Activated naive CD8-positive, alpha-beta T cell treated with anti-CD3 and anti-CD28 coated beads for 36 hours (primary cell): ENCODE data around the gene ERC2. TPM values are rescaled to one million over a fixed set of nuclear protein-coding genes. Genes with fewer than 3 reads are reported as not detected.

Experiments used
- DNase-seq: peaks from one replicate; pipeline ENCODE4 v3.0.0; 2021
- H3K27ac Mint-ChIP-seq: one replicate; pipeline ENCODE4 v1.8.0; 2022; ENCODE audit warnings: mild to moderate bottlenecking, moderate library complexity, mixed read lengths
- H3K27me3 Mint-ChIP-seq: one replicate; pipeline ENCODE4 v1.8.0; 2022; ENCODE audit warnings: mild to moderate bottlenecking, mixed read lengths
- H3K36me3 Mint-ChIP-seq: one replicate; pipeline ENCODE4 v1.8.0; 2021; ENCODE audit warnings: mild to moderate bottlenecking, mixed read lengths
- H3K4me1 Mint-ChIP-seq: one replicate; pipeline ENCODE4 v1.8.0; 2021; ENCODE audit warnings: mixed read lengths
- H3K4me3 Mint-ChIP-seq: one replicate; pipeline ENCODE4 v1.8.0; 2022; ENCODE audit warnings: mild to moderate bottlenecking, moderate library complexity, mixed read lengths
- H3K9me3 Mint-ChIP-seq: one replicate; pipeline ENCODE4 v1.8.0; 2022; ENCODE audit warnings: mixed read lengths
- total RNA-seq, 2 experiments: library from RNA; stranded (reverse); gene quantifications; one replicate each; pipeline ENCODE4 v1.2.3, GENCODE V29; 2021

Gene ERC2
- total RNA-seq, 2 experiments from 2014 or later, result not detected

DNA sequence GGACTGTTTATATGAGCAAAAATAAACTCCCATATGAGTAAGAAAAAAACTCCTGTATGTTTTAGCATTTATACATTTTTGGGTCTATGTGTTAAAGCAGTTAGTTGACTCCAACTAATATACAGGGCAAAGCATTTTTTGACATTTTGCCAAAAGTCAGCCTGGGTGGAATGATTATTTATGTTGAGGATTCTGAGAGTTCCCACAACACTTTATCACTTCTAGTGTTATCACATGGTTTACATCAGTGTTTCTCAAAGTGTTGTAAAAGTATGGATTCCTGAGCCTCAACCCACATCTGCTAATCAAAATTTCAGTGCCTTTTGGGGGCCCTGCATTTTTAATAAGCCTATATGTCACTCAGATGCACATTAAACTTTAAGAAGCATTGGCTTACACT is 643.9 kb downstream of the ERC2 start:
- Mint-ChIP-seq H3K4me1 (no peaks in the 10 kb centered on the region), H3K9me3 (peaks cover 4% of the 10 kb centered on the region), H3K36me3 (no peaks in the 10 kb centered on the region), H3K27ac (no peak overlapping the region), H3K27me3 (no peaks in the 10 kb centered on the region), H3K4me3 (no peak overlapping the region)
- no peak for DNase-seq

DNA sequence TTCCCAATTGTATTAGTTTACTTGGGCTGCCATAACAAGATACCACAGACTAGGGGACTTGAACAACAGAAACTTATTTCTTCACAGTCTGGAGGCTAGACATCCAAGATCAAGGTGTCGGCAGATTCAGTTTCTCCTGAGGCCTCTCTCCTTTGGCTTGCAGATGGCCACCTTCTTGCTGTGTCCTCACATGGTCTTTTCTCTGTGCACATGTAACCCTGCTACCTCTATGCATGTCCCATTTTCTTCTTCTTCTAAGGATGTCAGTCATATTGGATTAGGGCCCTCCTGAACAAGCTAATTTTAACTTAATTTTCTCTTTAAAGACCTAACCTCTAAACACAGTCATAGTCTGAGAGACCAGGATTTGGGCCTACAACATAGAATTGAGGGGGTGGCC is 644.4 kb downstream of the ERC2 start:
- no peaks in the 10 kb centered on the region for H3K36me3 Mint-ChIP-seq
- peaks cover 2% of the 10 kb centered on the region for H3K9me3 Mint-ChIP-seq
- H3K27me3 Mint-ChIP-seq, result no peaks in the 10 kb centered on the region
- no peak for DNase-seq
- H3K4me1 Mint-ChIP-seq, result no peaks in the 10 kb centered on the region
- H3K27ac Mint-ChIP-seq, result no peak overlapping the region
- H3K4me3 Mint-ChIP-seq, result no peak overlapping the region

DNA sequence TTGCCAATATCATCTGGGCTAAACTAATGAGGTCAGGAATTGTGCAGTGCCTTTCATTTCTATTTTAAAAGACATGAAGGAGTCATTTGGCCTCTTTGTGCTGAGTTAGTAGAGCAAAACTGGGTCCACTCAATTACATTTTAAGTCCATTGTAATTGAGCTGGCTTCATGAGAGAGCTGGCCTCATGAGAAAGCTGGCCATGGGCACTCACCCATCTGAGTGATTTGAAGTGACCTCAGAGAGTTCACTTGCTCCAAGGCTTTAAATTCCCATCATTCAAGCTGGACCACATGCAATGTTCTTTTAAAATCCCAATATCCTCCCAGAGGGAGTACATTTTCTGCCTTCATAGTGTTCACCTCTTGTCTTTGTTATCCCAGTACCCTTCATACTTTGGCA is 645.3 kb downstream of the ERC2 start:
- H3K4me1 Mint-ChIP-seq, result no peaks in the 10 kb centered on the region
- no peaks in the 10 kb centered on the region for H3K36me3 Mint-ChIP-seq
- DNase-seq, result no peak
- no peaks in the 10 kb centered on the region for H3K27me3 Mint-ChIP-seq
- no peak overlapping the region for H3K4me3 Mint-ChIP-seq
- peaks cover 2% of the 10 kb centered on the region for H3K9me3 Mint-ChIP-seq
- no peak overlapping the region for H3K27ac Mint-ChIP-seq

DNA sequence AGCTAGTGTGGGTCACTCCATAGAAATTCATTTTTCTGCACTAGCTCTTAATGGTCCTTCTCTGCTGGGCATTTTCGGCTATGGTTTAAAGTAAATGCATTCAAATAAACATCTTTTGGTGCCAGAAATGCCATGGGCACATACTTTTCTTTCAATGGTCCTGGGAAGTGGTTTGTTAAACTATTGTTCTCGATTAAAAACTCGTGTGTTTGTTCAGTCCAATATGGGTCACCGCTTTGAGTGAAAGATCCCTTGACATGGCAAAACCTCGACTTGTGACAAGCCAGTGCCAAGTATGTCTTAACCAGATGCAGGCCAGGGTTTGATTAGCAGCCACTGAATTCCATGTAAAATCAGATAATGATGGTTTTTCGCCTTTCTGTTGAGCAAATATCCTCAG is 649.3 kb downstream of the ERC2 start:
- H3K9me3 Mint-ChIP-seq, result no peaks in the 10 kb centered on the region
- no peaks in the 10 kb centered on the region for H3K27me3 Mint-ChIP-seq
- no peak for DNase-seq
- no peak overlapping the region for H3K4me3 Mint-ChIP-seq
- H3K27ac Mint-ChIP-seq, result no peak overlapping the region
- H3K36me3 Mint-ChIP-seq, result no peaks in the 10 kb centered on the region
- H3K4me1 Mint-ChIP-seq, result no peaks in the 10 kb centered on the region

DNA sequence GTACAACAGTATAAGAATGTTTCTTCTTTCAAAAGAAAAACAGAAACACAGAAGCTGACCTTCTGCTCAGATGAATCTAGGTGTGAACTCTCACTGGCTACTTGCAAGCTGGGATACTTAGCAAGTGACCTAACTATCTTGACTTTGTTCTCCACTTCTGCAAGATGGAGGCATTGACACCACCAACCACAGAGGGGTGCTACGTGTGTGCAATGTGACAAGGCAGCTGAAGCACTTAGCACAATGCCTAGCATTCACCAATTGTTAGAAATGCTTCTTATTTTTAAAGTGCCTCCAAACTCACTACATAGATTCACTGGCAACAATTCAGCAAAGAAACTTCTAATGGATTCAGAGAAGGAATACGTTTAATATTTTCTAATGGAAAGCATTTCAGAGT is 649.8 kb downstream of the ERC2 start:
- no peak overlapping the region for H3K27ac Mint-ChIP-seq
- H3K9me3 Mint-ChIP-seq, result no peaks in the 10 kb centered on the region
- no peak for DNase-seq
- H3K4me1 Mint-ChIP-seq, result no peaks in the 10 kb centered on the region
- no peak overlapping the region for H3K4me3 Mint-ChIP-seq
- H3K27me3 Mint-ChIP-seq, result no peaks in the 10 kb centered on the region
- H3K36me3 Mint-ChIP-seq, result no peaks in the 10 kb centered on the region

DNA sequence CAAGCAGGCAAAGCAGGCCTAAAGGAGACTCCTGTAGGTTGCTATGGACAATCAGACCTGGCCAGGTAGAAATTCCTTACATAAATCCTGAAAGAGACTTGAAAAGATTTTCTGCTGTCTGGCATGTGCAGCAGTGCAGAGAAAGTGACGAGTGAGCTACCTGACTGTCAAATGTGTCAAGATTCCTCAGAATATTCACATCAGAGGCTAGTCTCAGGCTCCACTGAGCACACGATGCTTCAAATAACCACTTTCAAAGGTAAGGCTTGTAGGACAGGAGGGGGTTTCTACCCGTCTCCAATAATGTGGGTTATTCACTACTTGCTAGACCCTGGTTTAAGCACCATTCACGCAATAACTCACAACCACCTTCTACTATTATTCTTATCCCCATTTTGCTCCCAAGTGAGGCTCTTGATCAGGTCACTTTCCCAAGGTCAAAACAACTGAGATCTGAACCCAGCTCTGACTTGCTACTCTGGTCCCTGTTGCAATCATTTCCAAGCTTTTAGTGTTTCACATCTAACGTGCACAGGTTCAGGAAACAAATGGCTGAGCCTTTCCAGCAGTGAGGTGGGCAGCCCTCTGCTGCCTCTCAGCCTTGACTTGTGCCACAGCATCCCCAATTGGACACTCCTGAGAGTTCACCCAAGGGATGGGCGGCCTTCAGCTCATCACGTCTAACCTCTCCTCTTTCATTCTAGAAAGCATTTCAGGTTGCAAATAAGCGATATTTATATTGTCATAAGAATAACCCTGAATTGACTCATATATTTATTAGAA is 651.3 kb downstream of the ERC2 start:
- no peak for DNase-seq
- H3K36me3 Mint-ChIP-seq, result no peaks in the 10 kb centered on the region
- H3K4me3 Mint-ChIP-seq, result no peak overlapping the region
- no peaks in the 10 kb centered on the region for H3K4me1 Mint-ChIP-seq
- H3K27me3 Mint-ChIP-seq, result no peaks in the 10 kb centered on the region
- H3K9me3 Mint-ChIP-seq, result no peaks in the 10 kb centered on the region
- H3K27ac Mint-ChIP-seq, result no peak overlapping the region

DNA sequence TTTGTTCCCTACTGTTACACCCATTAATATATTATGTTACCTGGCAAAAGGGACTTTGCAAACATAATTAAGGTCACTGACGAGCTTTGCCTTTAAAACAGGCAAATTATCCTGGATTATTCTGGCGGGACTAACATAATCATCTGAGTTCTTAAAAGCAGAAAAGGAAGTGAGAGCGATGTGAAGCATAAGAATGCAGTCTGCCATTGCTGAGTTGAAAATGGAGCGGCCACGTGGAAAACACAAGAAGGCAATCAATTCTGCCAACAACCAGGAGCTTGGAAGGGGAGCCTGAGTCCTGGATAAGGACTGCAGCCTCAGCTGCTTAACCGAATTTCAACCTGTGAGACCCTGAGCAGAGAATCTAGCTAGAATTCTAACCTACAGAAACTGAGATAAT is 653.0 kb downstream of the ERC2 start:
- Mint-ChIP-seq H3K27me3 (no peaks in the 10 kb centered on the region), H3K4me1 (no peaks in the 10 kb centered on the region), H3K9me3 (no peaks in the 10 kb centered on the region), H3K36me3 (no peaks in the 10 kb centered on the region), H3K27ac (no peak overlapping the region), H3K4me3 (no peak overlapping the region)
- DNase-seq, result no peak

DNA sequence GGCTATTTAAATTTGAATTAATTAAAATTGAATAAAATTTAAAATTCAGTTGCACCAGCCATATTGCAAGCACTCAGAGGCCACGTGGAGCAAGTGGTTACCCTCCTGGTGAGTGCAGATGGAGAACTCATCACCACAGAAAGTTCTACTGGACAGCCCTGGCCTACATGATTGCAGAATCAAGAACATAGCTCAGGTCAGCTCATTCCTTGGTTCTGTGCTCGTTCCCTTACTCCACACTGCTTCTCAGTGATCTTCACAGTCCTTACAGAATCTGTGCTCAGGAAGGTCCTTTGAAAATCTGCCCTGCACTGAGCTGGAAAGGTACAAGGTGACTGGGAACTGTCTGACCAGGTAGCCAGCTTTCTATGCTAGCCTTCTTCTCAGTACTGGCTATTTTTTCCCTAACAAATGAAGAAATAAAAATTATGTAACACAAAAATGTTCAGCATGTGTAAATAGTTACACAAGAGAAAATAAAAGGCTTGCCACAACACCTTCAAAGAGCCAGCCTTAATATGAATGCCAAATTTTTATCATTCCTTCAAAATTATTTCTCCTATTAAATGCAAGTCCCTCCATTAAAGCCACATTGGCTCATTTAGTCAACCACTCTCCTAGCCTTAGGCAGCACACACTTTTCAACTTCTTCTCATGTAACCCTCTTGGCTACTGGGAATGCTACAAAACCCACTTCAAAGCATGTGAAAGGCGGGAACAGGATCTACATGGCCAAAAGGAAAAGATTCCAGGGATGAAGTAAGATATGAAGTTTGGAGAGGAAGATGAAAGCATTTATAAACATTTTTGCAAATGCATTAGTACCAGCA is 654.8 kb downstream of the ERC2 start:
- Mint-ChIP-seq H3K9me3 (no peaks in the 10 kb centered on the region), H3K27ac (no peak overlapping the region), H3K36me3 (no peaks in the 10 kb centered on the region), H3K27me3 (no peaks in the 10 kb centered on the region), H3K4me1 (no peaks in the 10 kb centered on the region), H3K4me3 (no peak overlapping the region)
- no peak for DNase-seq

DNA sequence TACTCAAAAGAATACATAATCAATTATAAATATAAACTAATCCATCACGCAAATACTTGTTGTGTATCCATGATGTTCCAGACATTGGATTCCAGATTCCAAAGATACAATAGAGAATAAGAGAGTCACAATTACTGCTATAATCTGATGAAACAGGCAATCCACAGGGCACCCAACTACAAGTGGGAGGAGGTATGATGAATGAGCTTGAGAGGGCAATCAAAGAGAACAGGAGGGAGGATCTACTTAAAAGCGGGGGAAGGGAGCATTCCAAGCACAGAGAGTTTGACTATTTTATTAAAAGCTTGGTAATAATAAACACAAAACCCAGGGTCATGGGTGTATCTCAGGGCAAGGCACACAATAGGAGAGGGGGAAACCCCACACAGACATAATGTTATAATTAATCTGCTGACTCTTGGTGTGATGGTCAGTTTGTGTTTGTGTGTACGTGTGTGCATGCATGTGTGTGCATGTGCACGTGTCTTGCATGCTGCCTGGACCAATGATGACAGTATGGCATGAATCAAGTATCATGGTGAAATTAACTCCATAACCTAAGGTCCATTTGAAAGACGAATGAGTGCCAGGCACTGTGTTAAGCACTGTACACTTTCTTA is 655.8 kb downstream of the ERC2 start:
- no peaks in the 10 kb centered on the region for H3K27me3 Mint-ChIP-seq
- H3K27ac Mint-ChIP-seq, result no peak overlapping the region
- DNase-seq, result no peak
- H3K4me1 Mint-ChIP-seq, result no peaks in the 10 kb centered on the region
- H3K4me3 Mint-ChIP-seq, result no peak overlapping the region
- no peaks in the 10 kb centered on the region for H3K9me3 Mint-ChIP-seq
- H3K36me3 Mint-ChIP-seq, result no peaks in the 10 kb centered on the region

DNA sequence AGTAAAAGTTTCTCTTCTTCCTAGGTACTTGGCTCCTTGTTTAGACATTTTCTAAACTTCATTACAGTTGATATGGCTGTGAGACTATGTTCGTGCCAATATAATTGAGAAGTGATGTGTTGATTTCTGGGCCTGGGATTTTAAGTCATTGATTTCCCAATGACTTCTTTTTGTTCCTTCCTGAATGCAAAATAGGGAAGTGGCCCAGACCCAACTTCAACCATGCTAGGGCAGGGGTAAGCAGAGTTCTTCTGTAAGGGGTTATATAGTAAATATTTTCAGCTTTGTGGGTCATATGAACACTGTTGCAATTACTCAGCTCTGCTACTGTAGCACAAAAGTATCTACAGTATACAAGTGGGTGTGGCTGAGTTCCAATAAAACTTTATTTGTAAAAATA is 661.1 kb downstream of the ERC2 start:
- no peak for DNase-seq
- no peaks in the 10 kb centered on the region for H3K36me3 Mint-ChIP-seq
- no peak overlapping the region for H3K4me3 Mint-ChIP-seq
- H3K27ac Mint-ChIP-seq, result no peak overlapping the region
- H3K9me3 Mint-ChIP-seq, result no peaks in the 10 kb centered on the region
- no peaks in the 10 kb centered on the region for H3K27me3 Mint-ChIP-seq
- no peaks in the 10 kb centered on the region for H3K4me1 Mint-ChIP-seq

DNA sequence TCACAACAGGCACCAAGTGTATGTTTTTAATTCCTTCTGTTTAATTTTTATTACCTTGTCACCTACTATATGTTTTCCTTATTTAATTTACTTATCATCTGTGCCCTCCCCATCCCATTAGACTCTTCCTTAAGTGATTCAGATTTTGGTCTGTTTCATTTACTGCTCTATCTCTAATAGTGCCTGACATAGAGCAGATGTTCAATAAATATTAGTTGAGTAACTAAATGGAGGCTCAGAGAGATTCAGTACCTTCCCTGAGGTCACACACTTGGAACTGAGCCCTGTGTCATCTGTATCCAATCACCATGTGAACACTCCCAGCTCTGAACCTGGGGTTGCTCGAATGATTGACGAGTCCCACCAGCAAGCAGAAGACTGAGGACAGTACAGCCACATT is 663.1 kb downstream of the ERC2 start:
- no peaks in the 10 kb centered on the region for H3K4me1 Mint-ChIP-seq
- no peaks in the 10 kb centered on the region for H3K9me3 Mint-ChIP-seq
- no peak overlapping the region for H3K27ac Mint-ChIP-seq
- no peaks in the 10 kb centered on the region for H3K36me3 Mint-ChIP-seq
- no peak for DNase-seq
- no peaks in the 10 kb centered on the region for H3K27me3 Mint-ChIP-seq
- H3K4me3 Mint-ChIP-seq, result no peak overlapping the region

DNA sequence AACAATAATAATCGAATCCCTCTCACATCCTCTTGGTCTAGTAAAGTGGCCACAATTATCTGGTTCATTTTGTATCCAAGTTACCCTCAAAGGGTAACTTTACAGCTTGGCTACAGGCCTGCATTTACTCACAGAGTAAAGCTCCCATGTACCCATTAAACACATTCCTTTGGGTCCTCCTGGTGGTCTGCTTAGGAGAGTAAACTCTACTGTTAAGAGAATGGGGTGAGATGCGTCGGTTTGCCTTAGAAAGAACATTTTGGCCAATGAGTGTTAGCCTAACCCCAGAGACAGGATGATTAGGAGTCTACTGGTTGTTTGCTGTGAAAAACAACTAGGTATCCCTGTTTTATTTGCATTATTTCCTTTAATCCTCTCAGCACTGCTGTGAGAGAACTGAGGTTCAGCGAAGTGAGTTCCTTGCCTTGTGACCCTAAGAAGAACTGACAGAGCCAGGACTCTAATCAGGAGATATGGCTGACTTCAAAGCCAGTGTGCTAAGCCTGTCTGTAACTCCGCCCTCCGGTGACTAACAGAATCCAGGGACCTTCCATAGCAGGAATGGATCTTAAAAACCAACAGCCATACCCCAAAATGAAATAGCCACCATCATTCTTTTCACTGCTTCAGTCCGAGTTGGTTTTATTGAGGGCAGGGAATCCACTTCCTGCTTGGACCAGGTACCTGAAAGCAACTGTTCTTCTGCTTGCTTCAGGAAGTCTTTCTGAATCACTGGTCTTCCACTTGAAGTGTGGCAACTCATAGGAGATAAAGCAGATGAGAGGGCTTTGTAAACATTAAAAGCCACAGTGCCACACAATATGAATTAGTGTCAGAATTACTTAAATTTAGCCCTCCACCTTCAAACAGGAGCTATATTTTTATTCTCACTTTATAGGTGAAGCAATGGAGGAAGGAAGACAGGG is 663.8 kb downstream of the ERC2 start:
- Mint-ChIP-seq H3K36me3 (no peaks in the 10 kb centered on the region), H3K27me3 (no peaks in the 10 kb centered on the region), H3K4me1 (no peaks in the 10 kb centered on the region), H3K4me3 (no peak overlapping the region), H3K9me3 (no peaks in the 10 kb centered on the region), H3K27ac (no peak overlapping the region)
- DNase-seq, result no peak

DNA sequence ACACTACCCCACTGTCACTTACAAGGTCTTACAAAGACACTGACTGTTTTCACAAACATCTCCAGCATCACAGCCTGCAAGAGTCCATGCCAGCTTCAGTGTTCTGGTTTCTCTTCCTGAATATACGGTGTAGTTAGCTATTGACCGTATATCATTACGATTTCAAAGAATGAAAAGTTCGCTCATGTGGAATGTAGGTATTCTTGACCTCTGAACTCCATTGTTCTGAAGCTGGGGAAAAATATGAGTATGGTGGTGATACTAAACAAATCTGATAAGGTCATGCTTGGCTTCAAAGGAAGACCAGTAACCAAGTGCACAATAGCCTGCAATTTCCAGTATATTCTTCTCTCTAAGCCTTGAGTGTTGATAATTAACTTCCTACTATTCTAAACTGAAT is 665.5 kb downstream of the ERC2 start:
- no peak for DNase-seq
- Mint-ChIP-seq H3K36me3 (no peaks in the 10 kb centered on the region), H3K9me3 (peaks cover 3% of the 10 kb centered on the region), H3K4me1 (no peaks in the 10 kb centered on the region), H3K27ac (no peak overlapping the region), H3K4me3 (no peak overlapping the region), H3K27me3 (no peaks in the 10 kb centered on the region)

DNA sequence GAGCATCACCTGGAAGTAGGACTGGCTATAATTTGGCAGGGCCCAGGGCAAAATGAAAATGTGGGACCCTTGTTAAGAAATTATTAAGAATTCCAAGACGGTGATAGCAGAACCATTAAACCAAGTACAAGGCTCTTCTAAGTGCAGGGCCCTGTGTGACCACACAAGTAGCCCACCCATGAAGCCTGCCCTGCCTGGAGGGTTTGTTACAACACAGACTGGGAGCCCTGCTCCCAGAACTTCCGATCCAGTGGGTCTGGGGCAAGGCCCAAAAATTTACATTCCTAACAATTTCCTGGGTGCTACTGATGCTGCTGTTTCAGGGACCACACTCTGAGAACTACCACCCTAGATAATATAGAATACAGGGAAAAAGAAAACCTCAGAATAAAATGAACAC is 666.6 kb downstream of the ERC2 start:
- no peak for DNase-seq
- no peak overlapping the region for H3K27ac Mint-ChIP-seq
- no peaks in the 10 kb centered on the region for H3K27me3 Mint-ChIP-seq
- H3K9me3 Mint-ChIP-seq, result peaks cover 3% of the 10 kb centered on the region
- H3K36me3 Mint-ChIP-seq, result no peaks in the 10 kb centered on the region
- no peaks in the 10 kb centered on the region for H3K4me1 Mint-ChIP-seq
- H3K4me3 Mint-ChIP-seq, result no peak overlapping the region

DNA sequence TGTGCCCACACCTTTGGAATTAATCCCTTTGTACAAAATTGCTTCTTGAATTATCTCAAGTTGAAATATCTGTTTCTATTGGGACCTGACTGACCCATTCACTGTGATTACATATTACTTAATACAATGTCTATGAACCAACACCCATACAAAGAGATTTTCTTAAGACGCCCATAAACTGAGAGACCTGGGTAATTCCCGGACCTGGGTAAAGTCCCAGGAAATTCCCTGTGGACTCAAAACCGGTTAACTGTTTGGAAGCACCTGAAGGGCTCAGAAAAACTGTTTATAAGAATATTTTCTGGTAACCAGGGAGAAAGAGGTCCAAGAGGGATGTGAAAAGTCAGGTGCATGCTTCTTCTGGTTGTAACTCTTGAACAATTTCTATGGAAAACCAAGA is 667.2 kb downstream of the ERC2 start:
- no peak for DNase-seq
- Mint-ChIP-seq H3K9me3 (peaks cover 3% of the 10 kb centered on the region), H3K4me3 (no peak overlapping the region), H3K27me3 (peaks cover under 1% of the 10 kb centered on the region), H3K36me3 (no peaks in the 10 kb centered on the region), H3K27ac (no peak overlapping the region), H3K4me1 (no peaks in the 10 kb centered on the region)
